Stimulated activated naive CD4-positive, alpha-beta T cell (primary cell): Measurements from ENCODE around the gene CISTR.
"Not testable (repeated sequence)": the region's sequence is repeated elsewhere in the genome, so short reads cannot be mapped to it uniquely, and the experiment has no call there.

Experiments used
- DNase-seq, 6 experiments: peaks; one replicate each; lab custom pipeline; 2025; lab: John Stamatoyannopoulos, UW

The CISTR gene

DNA sequence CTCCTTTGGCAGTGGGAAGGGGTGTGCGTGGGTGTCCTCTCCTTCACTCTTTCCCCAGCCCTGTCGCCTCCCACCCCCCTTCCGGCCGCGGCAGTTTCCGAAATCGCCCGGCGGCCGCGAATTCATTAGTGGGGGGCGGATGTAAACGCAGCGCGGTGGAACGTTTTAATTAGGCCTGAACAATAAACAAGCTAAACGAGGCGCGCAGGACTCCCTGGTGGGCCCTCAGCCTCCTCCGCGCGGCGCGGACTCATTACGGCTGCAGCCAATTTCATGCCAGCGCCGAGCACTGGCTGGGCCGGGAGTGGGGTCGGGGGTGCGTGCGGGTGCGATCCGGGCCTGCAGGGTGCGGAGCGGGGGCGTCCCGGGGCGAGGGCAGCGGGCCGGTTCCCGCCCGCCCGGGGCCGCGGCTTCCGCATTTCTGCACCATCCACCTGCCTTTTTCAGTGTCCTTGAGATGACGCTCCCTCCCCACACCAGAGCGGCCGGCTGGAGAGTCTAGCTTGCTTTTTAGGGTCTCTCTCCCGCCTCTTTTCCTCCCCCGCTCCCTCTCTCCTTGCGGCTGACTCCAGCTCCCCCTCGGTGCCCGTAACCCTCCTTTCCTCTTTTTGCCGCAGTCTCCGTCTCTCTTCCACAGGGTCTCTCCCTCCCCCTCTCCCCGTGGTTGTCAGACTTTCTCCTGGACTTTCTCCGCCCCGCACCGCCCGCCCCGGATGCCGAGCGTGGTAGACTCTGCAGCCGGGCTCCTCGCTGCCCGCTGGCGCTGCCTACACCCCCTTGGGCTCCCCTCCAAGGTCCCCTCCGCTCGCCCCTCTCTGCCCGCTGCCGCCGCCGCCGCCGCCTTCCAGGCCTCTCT lies at the start of gene CISTR:
Gene CISTR (minus strand): TSS at position 644 of the 856 bp plus-strand sequence.
- peak in 4 of 6 experiments; percentile 9 to 37 (median 33) for DNase-seq

GRCh38 chr12:53798575-53798974 lies 46.8 kb upstream of the CISTR start:
- DNase-seq, result no peak

DNA sequence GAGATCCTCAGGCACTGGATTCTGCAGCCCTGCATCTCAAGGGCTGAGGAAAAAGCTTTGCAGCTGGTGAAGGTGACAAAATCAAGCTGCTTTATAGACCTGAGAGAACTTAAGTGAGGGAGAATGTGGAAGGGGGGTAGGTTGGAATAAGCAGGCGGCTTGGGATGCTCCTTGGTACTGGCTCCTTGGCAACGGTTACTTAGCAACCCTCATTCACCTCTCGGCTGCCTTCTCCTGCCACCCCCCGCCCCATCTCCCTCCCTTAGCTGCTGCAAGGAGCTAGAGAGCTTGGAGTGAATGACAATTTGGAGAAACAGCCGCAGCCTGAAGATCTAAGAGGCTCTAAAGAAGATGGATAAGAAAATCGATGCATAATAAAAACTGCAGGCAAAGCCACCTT lies 44.1 kb upstream of the CISTR start:
- DNase-seq, result no peak

DNA sequence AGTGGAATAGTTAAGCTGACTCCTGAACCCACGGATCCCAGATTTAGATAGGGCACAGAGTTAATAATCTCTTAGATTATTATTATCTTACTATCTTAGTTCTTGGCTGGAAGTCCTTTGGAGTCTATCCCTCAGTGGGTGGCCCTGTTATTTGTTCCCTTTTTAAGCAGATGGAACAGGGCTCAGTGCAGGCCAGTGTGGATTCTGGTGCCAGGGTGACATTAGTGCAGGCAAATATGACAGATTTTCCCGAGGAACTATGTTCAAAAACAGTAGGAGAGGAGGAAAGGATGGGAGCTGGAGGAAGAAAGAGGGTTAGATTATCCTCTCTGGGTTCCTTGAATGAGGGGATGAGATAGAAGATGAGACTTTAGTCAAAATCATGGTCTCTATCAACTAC lies 41.4 kb upstream of the CISTR start:
- DNase-seq, result no peak

GRCh38 chr12:53791735-53792326 lies 40.1 kb upstream of the CISTR start:
- DNase-seq, result peak in 3 of 6 experiments; percentile 3 to 15 (median 6)

DNA sequence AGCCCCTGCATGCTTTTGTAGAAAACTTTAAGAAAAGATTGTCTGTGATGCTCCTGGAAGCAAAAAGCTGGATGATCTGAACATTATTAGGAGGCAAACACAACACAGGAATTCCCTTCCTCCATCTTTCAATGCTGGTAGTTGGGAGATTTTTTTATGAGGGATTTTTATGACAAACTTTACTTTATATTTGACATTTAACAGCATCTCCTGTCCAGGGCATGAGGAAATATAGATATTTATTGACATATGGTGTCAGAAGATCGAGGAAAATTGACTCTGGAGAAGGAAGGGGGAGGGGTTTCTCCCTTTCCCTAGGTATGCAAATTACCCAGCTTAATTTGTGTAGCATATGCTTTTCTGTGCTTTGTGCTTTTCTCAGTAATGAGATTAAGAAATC lies 37.8 kb upstream of the CISTR start:
- no peak for DNase-seq

- no peak for DNase-seq
Measured at GRCh38 chr12:53788892-53789291, 37.1 kb upstream of the CISTR start.

DNA sequence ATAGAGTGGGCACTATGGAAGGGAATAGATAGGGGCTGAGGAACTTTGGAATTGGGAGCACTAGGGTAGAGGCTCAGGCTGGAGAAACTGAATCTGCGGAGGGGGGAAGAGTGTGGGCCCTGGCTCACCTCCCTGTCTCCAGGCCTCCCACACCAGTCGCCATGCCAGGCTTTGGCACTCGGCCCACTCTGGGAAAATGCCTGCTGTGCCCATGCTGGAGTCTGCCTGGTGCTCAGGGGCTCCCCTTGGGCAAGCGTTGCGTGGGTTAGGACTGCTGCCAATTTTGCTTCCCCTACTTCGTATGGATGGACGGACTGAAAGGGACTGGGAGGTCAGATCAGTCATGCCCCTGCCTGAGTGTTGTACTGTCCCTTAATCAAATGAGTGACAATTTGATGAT lies 34.6 kb upstream of the CISTR start:
- DNase-seq, result no peak

GRCh38 chr12:53785161-53785560 lies 33.4 kb upstream of the CISTR start:
- no peak for DNase-seq

DNA sequence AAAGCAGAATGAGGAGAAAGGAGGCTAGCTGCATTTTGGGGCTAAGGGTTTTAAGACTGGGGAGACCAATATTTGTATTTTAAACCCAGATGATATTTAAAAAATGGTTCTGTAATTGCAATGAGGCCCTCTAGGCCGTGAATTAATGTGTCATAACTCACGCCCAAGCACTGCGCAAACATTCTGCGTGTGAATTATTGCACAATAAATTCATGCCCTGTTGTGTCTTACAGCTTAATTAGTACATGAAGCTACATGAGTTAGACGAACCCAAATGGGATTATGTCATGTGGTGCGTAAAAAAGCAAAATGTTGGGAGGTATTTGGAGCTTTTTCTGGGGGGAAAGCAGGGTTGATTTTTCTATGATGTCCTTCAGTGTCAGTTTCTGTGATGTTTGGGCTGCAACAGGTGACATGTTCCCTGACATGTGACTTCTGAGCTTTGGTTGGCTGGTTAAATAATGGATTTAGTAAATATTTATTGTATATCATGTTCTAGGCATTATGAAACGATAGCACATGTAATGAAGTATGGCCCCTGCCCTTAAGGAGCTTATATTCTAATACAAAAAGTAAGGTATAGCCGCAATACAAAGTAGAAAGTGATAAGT lies 30.4 kb upstream of the CISTR start:
- DNase-seq, result no peak

DNA sequence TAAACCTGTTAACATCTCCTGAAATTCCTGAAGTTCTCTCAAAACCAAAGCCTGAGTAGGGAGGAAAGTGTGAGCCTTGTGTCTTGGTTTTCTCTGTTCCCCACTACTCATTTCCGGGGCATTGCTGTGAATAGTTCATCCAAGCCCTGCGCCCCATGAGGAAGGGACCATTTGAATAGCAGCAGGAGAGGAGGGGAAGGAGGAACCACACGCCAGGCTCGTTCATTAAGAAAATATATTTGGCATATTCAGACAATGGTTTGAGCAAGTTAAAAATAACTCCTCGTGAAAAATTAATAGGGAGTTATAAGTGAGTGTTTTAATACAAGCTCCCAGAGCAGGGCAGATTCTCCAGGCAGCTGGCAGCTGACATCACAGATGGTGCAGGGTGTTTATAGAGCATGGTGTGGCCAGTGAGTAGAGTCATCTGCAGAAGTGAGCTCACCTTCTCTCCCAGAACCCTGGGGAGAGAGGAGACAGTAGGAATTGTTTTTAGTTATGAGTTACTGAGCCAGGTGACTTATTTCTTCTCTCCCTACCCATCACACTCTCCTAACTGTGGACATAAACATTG lies 29.5 kb upstream of the CISTR start:
- no peak for DNase-seq

GRCh38 chr12:53780323-53780722 lies 28.5 kb upstream of the CISTR start:
- no peak for DNase-seq

DNA sequence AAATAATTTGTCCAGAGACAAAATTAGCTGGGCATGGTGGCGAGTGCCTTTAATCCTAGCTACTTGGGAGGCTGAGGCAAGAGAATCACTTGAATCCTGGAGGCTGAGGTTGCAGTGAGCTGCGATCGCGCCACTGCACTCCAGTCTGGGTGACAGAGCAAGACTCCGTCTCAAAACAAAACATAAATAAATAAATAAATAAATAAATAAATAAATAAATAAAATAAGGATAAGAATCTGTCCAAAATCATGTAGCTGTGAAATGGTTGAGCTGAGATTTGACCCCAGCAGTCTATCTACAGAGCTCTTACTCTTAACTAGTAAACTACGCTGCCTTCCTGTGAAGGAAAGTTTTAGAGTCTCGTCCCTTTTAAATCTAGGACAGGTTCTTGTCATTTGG lies 27.9 kb upstream of the CISTR start:
- DNase-seq, result not testable (repeated sequence)

- DNase-seq, result no peak
Measured at GRCh38 chr12:53777936-53778644, 26.3 kb upstream of the CISTR start.

DNA sequence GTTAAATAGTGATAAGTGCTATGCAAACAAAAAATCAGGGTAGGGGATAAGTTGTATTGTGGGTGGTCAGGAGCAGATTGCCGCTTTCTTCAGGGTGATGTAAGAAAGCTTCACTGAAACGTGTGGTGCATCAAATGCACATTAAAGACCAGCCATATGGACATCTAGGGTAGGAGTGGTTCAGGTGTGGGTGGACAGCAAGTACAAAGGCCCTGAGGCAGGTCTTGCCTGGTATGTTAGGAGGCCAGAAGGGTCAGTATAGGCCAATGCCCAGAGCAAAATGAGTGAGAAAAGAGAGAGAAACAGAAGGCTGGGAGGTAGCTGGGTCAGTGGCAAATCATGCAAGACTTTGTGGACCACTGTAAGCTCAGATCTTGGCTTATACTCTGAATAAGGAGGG lies 25.6 kb upstream of the CISTR start:
- DNase-seq, result no peak

DNA sequence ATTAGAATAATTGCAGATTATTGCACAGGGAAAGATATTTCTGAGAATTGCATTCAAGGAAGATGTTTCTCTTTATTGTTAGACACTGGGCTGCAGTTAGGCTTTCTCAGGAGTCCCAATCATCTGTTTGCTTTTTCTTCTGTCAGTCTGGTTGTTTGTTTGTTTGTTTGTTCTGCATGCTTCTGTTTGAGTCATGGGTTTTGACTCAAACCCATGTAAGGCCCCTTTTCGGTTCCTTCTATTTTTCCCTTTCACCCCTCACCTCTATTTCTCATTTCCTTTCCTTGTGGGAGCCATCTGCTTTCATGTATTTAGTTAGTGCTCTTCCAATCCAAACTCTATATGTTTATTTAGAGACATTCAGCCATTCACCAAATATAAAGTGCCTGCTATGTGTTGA lies 25.1 kb upstream of the CISTR start:
- no peak for DNase-seq

DNA sequence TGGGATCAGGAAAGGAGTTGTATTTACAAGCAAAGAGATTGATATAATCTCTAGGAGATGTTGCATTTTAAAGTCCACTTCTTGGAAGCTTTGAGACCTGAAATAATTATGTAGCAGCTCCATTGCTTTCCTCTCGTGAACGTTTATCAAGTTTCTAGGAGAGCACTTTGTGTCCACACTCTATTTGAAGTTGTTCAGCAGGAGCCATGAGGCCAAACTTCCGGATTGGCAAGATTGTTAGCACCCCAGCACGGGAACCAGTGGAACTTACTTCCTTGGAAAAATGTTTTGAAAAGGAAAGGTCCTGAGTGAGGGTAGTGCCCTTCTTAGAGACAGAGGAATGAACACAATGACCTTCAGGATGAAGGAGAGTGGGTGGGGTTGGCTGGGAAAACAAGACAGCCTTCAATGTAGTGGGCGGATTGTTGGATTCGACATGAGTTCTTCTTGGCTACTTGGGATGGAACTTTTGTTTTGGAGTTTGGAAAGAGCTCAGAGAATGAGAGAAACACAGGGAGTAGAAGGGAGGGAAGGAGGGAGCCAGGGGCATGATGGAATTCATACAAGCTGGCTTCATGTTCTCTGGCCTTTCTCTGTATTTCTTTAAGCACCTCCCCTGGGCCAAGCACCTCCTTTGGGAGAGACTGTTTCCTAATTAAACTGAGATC lies 23.8 kb upstream of the CISTR start:
- DNase-seq, result no peak

GRCh38 chr12:53770281-53770680 lies 18.5 kb upstream of the CISTR start:
- no peak for DNase-seq

GRCh38 chr12:53768976-53769375 lies 17.2 kb upstream of the CISTR start:
- no peak for DNase-seq

GRCh38 chr12:53766881-53767280 lies 15.1 kb upstream of the CISTR start:
- DNase-seq, result no peak

- no peak for DNase-seq
Measured at GRCh38 chr12:53765891-53766290, 14.1 kb upstream of the CISTR start.

GRCh38 chr12:53764615-53765014 lies 12.8 kb upstream of the CISTR start:
- DNase-seq, result no peak
